ENCODE measurements around the gene MCU. TPM values are rescaled to one million over a fixed set of nuclear protein-coding genes. Genes with fewer than 3 reads are reported as not detected.
A peak's percentile ranks its signal among the peaks of the same experiment; 100 is the strongest.

MCU gene
- total RNA-seq, 1 donor, result 42.7 TPM

DNA sequence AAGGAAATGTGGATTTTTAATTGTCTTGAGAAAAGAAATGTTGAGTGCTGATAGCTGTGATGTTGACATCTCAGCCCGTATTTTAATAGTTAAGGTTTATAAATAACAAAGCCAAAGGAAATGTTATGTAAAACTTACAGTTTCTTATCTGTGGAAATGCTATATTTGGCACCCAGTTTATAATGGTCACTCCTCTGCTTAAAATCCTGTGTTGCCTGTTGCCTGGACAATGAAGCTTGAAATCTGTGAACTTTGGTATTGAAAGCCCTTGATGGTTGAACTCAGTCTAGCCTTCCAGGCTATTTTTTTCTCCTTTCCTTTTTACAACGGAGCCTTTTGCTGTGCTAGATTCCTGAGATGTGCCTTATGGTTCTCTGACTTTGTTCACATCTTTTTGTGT is 46.5 kb downstream of the MCU start:
- TF ChIP-seq, protein P1, sequence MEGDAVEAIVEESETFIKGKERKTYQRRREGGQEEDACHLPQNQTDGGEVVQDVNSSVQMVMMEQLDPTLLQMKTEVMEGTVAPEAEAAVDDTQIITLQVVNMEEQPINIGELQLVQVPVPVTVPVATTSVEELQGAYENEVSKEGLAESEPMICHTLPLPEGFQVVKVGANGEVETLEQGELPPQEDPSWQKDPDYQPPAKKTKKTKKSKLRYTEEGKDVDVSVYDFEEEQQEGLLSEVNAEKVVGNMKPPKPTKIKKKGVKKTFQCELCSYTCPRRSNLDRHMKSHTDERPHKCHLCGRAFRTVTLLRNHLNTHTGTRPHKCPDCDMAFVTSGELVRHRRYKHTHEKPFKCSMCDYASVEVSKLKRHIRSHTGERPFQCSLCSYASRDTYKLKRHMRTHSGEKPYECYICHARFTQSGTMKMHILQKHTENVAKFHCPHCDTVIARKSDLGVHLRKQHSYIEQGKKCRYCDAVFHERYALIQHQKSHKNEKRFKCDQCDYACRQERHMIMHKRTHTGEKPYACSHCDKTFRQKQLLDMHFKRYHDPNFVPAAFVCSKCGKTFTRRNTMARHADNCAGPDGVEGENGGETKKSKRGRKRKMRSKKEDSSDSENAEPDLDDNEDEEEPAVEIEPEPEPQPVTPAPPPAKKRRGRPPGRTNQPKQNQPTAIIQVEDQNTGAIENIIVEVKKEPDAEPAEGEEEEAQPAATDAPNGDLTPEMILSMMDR (IDR thresholded peaks at IDR 0.05; ENCODE audit: extremely low read depth, low read depth, low read length), result no peak
- Histone ChIP-seq H3K27me3 (ENCODE audit: insufficient read depth, low read length) (no peaks in the 10 kb centered on the region), H3K27ac (ENCODE audit: low read depth, low read length) (peak overlapping the region; percentile 60), H3K36me3 (ENCODE audit: insufficient read depth, low read length) (no peaks in the 10 kb centered on the region), H2AFZ (ENCODE audit: low read length) (no peak overlapping the region), H3K9me3 (ENCODE audit: low read depth, low read length) (no peaks in the 10 kb centered on the region), H3K4me3 (ENCODE audit: insufficient read depth, low read length) (no peak overlapping the region), H3K4me1 (ENCODE audit: insufficient read depth, low read length) (peaks cover 32% of the 10 kb centered on the region), H3K4me2 (ENCODE audit: insufficient read depth, low read length) (peak overlapping the region; percentile 59), H3K79me2 (ENCODE audit: insufficient read depth, low read length) (peaks cover 70% of the 10 kb centered on the region), H4K20me1 (ENCODE audit: insufficient read depth, low read length) (peaks cover 11% of the 10 kb centered on the region)
- peak; percentile 2 for DNase-seq (ENCODE audit: insufficient read length, low spot score, missing footprints)

DNA sequence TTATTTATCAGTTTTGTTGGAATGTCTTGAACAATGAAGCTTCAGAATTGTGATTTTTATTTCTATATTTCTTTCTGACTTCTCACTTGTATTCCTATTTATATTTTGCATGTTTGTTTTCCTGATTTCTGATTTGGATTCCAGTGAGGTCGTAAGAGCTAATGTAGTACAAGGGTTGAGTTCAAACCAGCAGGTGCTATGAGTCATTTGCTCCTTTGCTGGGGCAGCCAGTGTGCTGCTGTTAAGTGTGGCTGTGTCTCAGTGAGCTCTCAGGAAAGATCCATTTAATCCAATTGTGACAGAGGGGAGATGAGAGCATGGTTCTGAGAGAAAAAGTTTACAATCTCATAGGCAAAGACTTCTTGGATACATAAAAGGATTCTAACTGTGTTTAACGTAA is 48.6 kb downstream of the MCU start:
- H2AFZ ChIP-seq (ENCODE audit: low read length), result no peak overlapping the region
- no peaks in the 10 kb centered on the region for H3K9me3 ChIP-seq (ENCODE audit: low read depth, low read length)
- TF ChIP-seq, protein P1 (IDR thresholded peaks at IDR 0.05; ENCODE audit: extremely low read depth, low read depth, low read length), result no peak
- no peaks in the 10 kb centered on the region for H3K36me3 ChIP-seq (ENCODE audit: insufficient read depth, low read length)
- peaks cover 32% of the 10 kb centered on the region for H3K4me1 ChIP-seq (ENCODE audit: insufficient read depth, low read length)
- H4K20me1 ChIP-seq (ENCODE audit: insufficient read depth, low read length), result peaks cover 11% of the 10 kb centered on the region
- peak; percentile 31 for DNase-seq (ENCODE audit: insufficient read length, low spot score, missing footprints)
- no peak overlapping the region for H3K27ac ChIP-seq (ENCODE audit: low read depth, low read length)
- peaks cover 61% of the 10 kb centered on the region for H3K79me2 ChIP-seq (ENCODE audit: insufficient read depth, low read length)
- H3K4me2 ChIP-seq (ENCODE audit: insufficient read depth, low read length), result no peak overlapping the region
- no peak overlapping the region for H3K4me3 ChIP-seq (ENCODE audit: insufficient read depth, low read length)
- no peaks in the 10 kb centered on the region for H3K27me3 ChIP-seq (ENCODE audit: insufficient read depth, low read length)

DNA sequence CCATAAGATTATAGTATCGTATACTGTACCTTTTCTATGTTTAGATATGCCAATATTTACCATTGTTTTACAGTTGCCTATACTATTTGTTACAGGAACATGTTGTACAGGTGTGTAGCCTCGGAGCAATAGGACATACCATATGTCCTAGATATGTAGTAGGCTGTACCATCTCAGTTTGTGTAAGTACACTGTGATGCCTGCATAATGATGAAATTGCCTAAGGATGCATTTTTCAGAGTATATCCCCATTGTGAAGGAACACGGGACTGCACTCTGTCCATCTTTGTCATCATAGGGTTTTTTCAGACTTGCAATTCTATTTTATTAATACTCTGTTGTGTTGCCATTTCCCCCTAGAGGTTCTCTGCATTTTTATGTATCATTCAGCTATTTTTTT is 50.1 kb downstream of the MCU start:
- no peak overlapping the region for H3K4me2 ChIP-seq (ENCODE audit: insufficient read depth, low read length)
- H3K4me1 ChIP-seq (ENCODE audit: insufficient read depth, low read length), result peaks cover 20% of the 10 kb centered on the region
- H2AFZ ChIP-seq (ENCODE audit: low read length), result no peak overlapping the region
- H3K4me3 ChIP-seq (ENCODE audit: insufficient read depth, low read length), result no peak overlapping the region
- H4K20me1 ChIP-seq (ENCODE audit: insufficient read depth, low read length), result peaks cover 8% of the 10 kb centered on the region
- no peak overlapping the region for H3K27ac ChIP-seq (ENCODE audit: low read depth, low read length)
- H3K36me3 ChIP-seq (ENCODE audit: insufficient read depth, low read length), result no peaks in the 10 kb centered on the region
- no peaks in the 10 kb centered on the region for H3K9me3 ChIP-seq (ENCODE audit: low read depth, low read length)
- DNase-seq (ENCODE audit: insufficient read length, low spot score, missing footprints), result peak; percentile 35
- H3K79me2 ChIP-seq (ENCODE audit: insufficient read depth, low read length), result peaks cover 60% of the 10 kb centered on the region
- H3K27me3 ChIP-seq (ENCODE audit: insufficient read depth, low read length), result no peaks in the 10 kb centered on the region
- TF ChIP-seq, protein P1 (IDR thresholded peaks at IDR 0.05; ENCODE audit: extremely low read depth, low read depth, low read length), result no peak

DNA sequence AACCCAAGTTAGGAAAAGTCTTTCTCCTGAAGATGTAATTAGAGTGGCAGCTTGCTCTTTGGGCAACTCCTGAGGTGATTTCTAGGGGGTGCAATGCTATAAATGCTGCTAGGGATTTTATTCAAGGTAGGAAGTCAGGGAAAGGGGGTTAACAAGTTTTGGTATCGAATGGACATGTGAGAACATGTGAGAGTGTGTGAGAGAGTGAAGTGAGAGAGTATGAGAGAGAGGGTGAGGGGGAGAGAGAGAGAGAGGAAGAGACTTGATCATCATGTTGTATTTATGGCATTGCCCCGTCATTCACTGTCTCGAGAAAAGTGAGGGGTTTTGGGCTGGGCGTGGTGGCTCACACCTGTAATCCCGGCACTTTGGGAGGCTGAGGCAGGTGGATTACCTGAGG is 50.9 kb downstream of the MCU start:
- H3K9me3 ChIP-seq (ENCODE audit: low read depth, low read length), result no peaks in the 10 kb centered on the region
- H3K4me1 ChIP-seq (ENCODE audit: insufficient read depth, low read length), result peaks cover 18% of the 10 kb centered on the region
- no peaks in the 10 kb centered on the region for H3K27me3 ChIP-seq (ENCODE audit: insufficient read depth, low read length)
- H3K4me3 ChIP-seq (ENCODE audit: insufficient read depth, low read length), result no peak overlapping the region
- no peak overlapping the region for H3K27ac ChIP-seq (ENCODE audit: low read depth, low read length)
- H4K20me1 ChIP-seq (ENCODE audit: insufficient read depth, low read length), result peaks cover 5% of the 10 kb centered on the region
- H2AFZ ChIP-seq (ENCODE audit: low read length), result no peak overlapping the region
- DNase-seq (ENCODE audit: insufficient read length, low spot score, missing footprints), result no peak
- TF ChIP-seq, protein P1 (IDR thresholded peaks at IDR 0.05; ENCODE audit: extremely low read depth, low read depth, low read length), result no peak
- H3K4me2 ChIP-seq (ENCODE audit: insufficient read depth, low read length), result no peak overlapping the region
- H3K79me2 ChIP-seq (ENCODE audit: insufficient read depth, low read length), result peaks cover 58% of the 10 kb centered on the region
- H3K36me3 ChIP-seq (ENCODE audit: insufficient read depth, low read length), result no peaks in the 10 kb centered on the region

Measured in osteoblast (primary cell).